ENCODE measurements around the gene TPRG1L. TPM values are rescaled to one million over a fixed set of nuclear protein-coding genes. Genes with fewer than 3 reads are reported as not detected.

Gene TPRG1L
- total and polyA plus RNA-seq, 10 of the 15 experiments (the other 5 are each of a cell fraction or from before 2014, with no cell fraction given), result 1.5 to 16.5 (median 8.0) TPM

GRCh38 chr1:3620708-3621107, 4.1 kb upstream of the TPRG1L start:
- no peaks in the 10 kb centered on the region for H4K20me1 ChIP-seq (ENCODE audit: control insufficient read depth, insufficient read depth)
- ChIA-PET SMC1A (ENCODE audit: uncharacterized antibody, unreplicated experiment) (interaction anchor here (0.8 to 3.1 kb wide), 8 partner anchors 9 to 128 kb away, joined by 3 to 23 read pairs (median 4); no protein-coding TSS in a partner anchor), RAD21 (ENCODE audit: unreplicated experiment) (interaction anchor here (0.7 to 2.8 kb wide), 6 partner anchors 28 to 168 kb away, joined by 3 to 12 read pairs (median 4); no protein-coding TSS in a partner anchor), POLR2A (no interaction called here), CTCF (interaction anchor here (0.5 to 3.8 kb wide), 17 partner anchors 15 to 183 kb away, joined by 3 to 38 read pairs (median 5); no protein-coding TSS in a partner anchor)
- ATAC-seq (no peak), FAIRE-seq (no peak), DNase-seq (ENCODE audit: low read depth, low spot score) (no peak)
- no peaks in the 10 kb centered on the region for H3K36me3 ChIP-seq (ENCODE audit: control insufficient read depth in 2 of 2, insufficient read depth in 2 of 2, low read length in 1 of 2)
- no peak overlapping the region for H2AFZ ChIP-seq (ENCODE audit: control insufficient read depth, low read depth, low read length)
- in situ Hi-C loops (cut with MboI), result loop anchor here (10.0 kb wide), 1 partner anchor 136 kb away; no protein-coding TSS in a partner anchor
- intact Hi-C loops (cut with micrococcal nuclease; ENCODE audit: unreplicated experiment), result no loop called here
- H3K4me3 ChIP-seq, result no peak overlapping the region
- 58% methylated on average over 12 of the region's 12 CpGs for WGBS (ENCODE audit: insufficient coverage, insufficient replicate concordance, low lambda C conversion rate, missing lambda C conversion rate)
- BruUV-seq (replicated peaks), result no TSS peak
- no peaks in the 10 kb centered on the region for H3K79me2 ChIP-seq (ENCODE audit: control insufficient read depth, insufficient read depth, low read length)
- no peak overlapping the region for H3K4me2 ChIP-seq (ENCODE audit: control insufficient read depth, insufficient read depth)
- H3K4me1 ChIP-seq (ENCODE audit: control insufficient read depth, insufficient read depth, low read length), result peaks cover 5% of the 10 kb centered on the region; the same call in 1 of the 2 replicates
- no peaks in the 10 kb centered on the region for H3K9me3 ChIP-seq (replicated peaks; ENCODE audit: control insufficient read depth, insufficient read depth, low read length)
- H3K27me3 ChIP-seq (replicated peaks in 1 of 2; ENCODE audit: control insufficient read depth in 2 of 2, insufficient read depth in 2 of 2, low read length in 1 of 2), result peaks cover 0 to 2% of the 10 kb centered on the region in 2 experiments; a peak in 2 of 4 replicates
- TF ChIP-seq RAD21 (IDR thresholded peaks at IDR 0.05; ENCODE audit: insufficient read depth, low read depth, low read length), result no peak
- no peak for TF ChIP-seq SIN3A (IDR thresholded peaks at IDR 0.05; ENCODE audit: low read depth, low read length)
- TF ChIP-seq TCF3 (IDR thresholded peaks at IDR 0.05; ENCODE audit: borderline replicate concordance, insufficient read depth, low read depth, low read length), result no peak
- no peak for TF ChIP-seq IKZF2 (IDR thresholded peaks at IDR 0.05)
- no peak for TF ChIP-seq ASH2L (IDR thresholded peaks at IDR 0.05; ENCODE audit: borderline replicate concordance, low read depth)
- TF ChIP-seq, protein P1, sequence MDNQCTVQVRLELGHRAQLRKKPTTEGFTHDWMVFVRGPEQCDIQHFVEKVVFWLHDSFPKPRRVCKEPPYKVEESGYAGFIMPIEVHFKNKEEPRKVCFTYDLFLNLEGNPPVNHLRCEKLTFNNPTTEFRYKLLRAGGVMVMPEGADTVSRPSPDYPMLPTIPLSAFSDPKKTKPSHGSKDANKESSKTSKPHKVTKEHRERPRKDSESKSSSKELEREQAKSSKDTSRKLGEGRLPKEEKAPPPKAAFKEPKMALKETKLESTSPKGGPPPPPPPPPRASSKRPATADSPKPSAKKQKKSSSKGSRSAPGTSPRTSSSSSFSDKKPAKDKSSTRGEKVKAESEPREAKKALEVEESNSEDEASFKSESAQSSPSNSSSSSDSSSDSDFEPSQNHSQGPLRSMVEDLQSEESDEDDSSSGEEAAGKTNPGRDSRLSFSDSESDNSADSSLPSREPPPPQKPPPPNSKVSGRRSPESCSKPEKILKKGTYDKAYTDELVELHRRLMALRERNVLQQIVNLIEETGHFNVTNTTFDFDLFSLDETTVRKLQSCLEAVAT (IDR thresholded peaks at IDR 0.05), result no peak
- no peak for TF ChIP-seq BCL3 (IDR thresholded peaks at IDR 0.05; ENCODE audit: borderline replicate concordance, insufficient read depth, low read depth, low read length, poor library complexity, severe bottlenecking)
- no peak for TF ChIP-seq CBX3 (IDR thresholded peaks at IDR 0.05; ENCODE audit: borderline replicate concordance, low read depth)
- no peak for TF ChIP-seq SKIL (IDR thresholded peaks at IDR 0.05; ENCODE audit: low read depth, poor library complexity, severe bottlenecking)
- TF ChIP-seq HDAC6 (IDR thresholded peaks at IDR 0.05; ENCODE audit: unreplicated experiment), result no peak
- TF ChIP-seq ATF7 (IDR thresholded peaks at IDR 0.05; ENCODE audit: low read depth), result no peak
- no peak for TF ChIP-seq JUND (IDR thresholded peaks at IDR 0.05; ENCODE audit: low read depth, low read length)
- TF ChIP-seq ZNF384 (IDR thresholded peaks at IDR 0.05; ENCODE audit: borderline replicate concordance, low read depth, low read length), result no peak
- H3K9ac ChIP-seq (ENCODE audit: control insufficient read depth, insufficient read depth, low read length), result no peak overlapping the region
- H3K27ac ChIP-seq (ENCODE audit: control insufficient read depth, insufficient read depth), result no peak overlapping the region

All from GM12878 (cell line).